Uterus (tissue), 4 donors: ENCODE data around the gene LTBP1. TPM values are rescaled to one million over a fixed set of nuclear protein-coding genes. Genes with fewer than 3 reads are reported as not detected.

Experiments used
- DNase-seq, 2 donors: peaks; one replicate each; pipeline ENCODE4 v3.0.0-alpha.2; 2019 to 2020
- H3K27ac ChIP-seq, 2 donors: fragments of 200-600 bp; sonication (generic); 1 replicate in 1 of 2; 2 replicates in 1 of 2; pipeline ENCODE4 v1.5.1; 2016 to 2018
- H3K27me3 ChIP-seq, 2 donors: fragments of 200-600 bp; sonication (generic); one replicate each; pipeline ENCODE4 v1.5.1; 2018 to 2019; ENCODE audit warnings: control low read depth in 1 of 2
- H3K36me3 ChIP-seq, 2 donors: fragments of 200-600 bp; sonication (generic); one replicate each; pipeline ENCODE4 v1.5.1; 2019; ENCODE audit warnings: control low read depth in 1 of 2
- H3K4me1 ChIP-seq, 2 donors: fragments of 200-600 bp; sonication (generic); one replicate each; pipeline ENCODE4 v1.5.1; 2018 to 2019; ENCODE audit warnings: control low read depth in 1 of 2
- H3K4me3 ChIP-seq, 2 donors: fragments of 200-600 bp; sonication (generic); 1 replicate in 1 of 2; 2 replicates in 1 of 2; pipeline ENCODE4 v1.5.1; 2018 to 2019; ENCODE audit warnings: mild to moderate bottlenecking in 1 of 2
- H3K9me3 ChIP-seq, 2 donors: fragments of 200-600 bp; sonication (generic); one replicate each; pipeline ENCODE4 v1.5.1; 2019; ENCODE audit warnings: control low read depth in 1 of 2
- CTCF ChIP-seq, 4 experiments: fragments of 200-600 bp in 2 of 4; fragments of 450-650 bp in 2 of 4; sonication (generic) in 2 of 4; IDR thresholded peaks; one replicate each; pipeline ENCODE4 v1.5.1; 2016 to 2019; ENCODE audit warnings: antibody characterized with exemption in 4 of 4, mild to moderate bottlenecking in 2 of 4, moderate library complexity in 1 of 4
- POLR2A ChIP-seq, 2 donors: fragments of 450-650 bp; IDR thresholded peaks; one replicate each; pipeline ENCODE4 v1.6.1; 2016; ENCODE audit warnings: antibody characterized with exemption in 2 of 2, mild to moderate bottlenecking in 1 of 2, moderate library complexity in 1 of 2
- intact Hi-C: fragments of 100-400 bp; cut with DNase I; formaldehyde crosslinking; loops from one replicate; pipeline ENCODE4 v1.15.1; 2023; ENCODE audit warnings: low total_unique reads
- total RNA-seq, 4 donors: library from RNA; depleted of rRNA in 3 of 4; stranded (reverse); fragments of >200 nt in 3 of 4; gene quantifications; one replicate each; pipeline versions ENCODE4 v1.1.0 to v1.2.4, GENCODE V29; 2014 to 2023
- donor health status: DM: yes; HTN: yes; CAD: no.

Gene LTBP1
- total RNA-seq, 4 donors from 2014 or later: 72.5 to 322 (median 92.2) TPM

DNA sequence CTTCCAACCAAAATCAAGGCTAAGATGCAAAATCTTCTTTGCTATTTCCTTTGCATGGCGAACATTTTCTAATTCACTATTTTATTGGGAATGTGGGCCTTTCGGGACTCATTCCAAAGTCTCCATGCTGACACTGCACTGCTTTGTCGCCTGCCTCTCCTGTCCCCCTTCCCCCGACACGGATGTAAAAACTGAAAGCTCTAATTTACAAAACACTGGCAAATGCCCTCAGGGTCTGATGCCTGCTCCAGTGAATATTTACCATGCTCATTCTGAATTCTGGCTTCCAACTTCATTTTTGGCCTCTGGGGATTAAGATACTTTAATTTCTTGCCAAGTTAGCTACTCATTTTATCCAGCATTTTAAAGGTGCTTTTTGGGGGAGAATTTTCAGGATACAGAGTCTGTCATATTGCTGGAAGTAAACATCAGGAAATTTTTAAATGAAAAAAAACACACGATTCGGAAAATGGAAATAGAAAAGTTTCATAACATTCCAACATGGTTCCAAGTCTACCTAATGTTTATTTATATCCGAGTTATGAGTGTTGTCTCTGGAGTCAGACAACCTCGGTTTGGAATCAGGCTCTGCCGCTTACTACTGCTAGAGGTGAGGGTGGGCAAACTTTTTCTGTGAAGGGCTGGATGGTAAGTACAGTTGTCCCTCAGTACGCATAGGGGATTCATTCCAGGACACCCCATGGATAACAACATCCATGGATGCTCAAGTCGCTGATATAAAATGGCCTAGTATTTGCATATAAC, 14.6 kb upstream of the LTBP1 start:
- Histone ChIP-seq H3K27ac (no peak overlapping the region), H3K4me1 (no peaks in the 10 kb centered on the region), H3K4me3 (no peak overlapping the region), H3K9me3 (no peaks in the 10 kb centered on the region), H3K27me3 (no peaks in the 10 kb centered on the region), H3K36me3 (no peaks in the 10 kb centered on the region)
- DNase-seq: no peak
- TF ChIP-seq CTCF (IDR thresholded peaks at IDR 0.05) (no peak), POLR2A (IDR thresholded peaks at IDR 0.05) (no peak)
- intact Hi-C loops: no loop called here

GRCh38 chr2:32932825-32933755, 13.7 kb upstream of the LTBP1 start:
- Histone ChIP-seq H3K4me1 (no peaks in the 10 kb centered on the region), H3K9me3 (no peaks in the 10 kb centered on the region), H3K27me3 (no peaks in the 10 kb centered on the region), H3K27ac (no peak overlapping the region), H3K4me3 (no peak overlapping the region), H3K36me3 (no peaks in the 10 kb centered on the region)
- intact Hi-C loops: no loop called here
- DNase-seq: no peak
- no peak for TF ChIP-seq CTCF (IDR thresholded peaks at IDR 0.05)
- no peak for TF ChIP-seq POLR2A (IDR thresholded peaks at IDR 0.05)

DNA sequence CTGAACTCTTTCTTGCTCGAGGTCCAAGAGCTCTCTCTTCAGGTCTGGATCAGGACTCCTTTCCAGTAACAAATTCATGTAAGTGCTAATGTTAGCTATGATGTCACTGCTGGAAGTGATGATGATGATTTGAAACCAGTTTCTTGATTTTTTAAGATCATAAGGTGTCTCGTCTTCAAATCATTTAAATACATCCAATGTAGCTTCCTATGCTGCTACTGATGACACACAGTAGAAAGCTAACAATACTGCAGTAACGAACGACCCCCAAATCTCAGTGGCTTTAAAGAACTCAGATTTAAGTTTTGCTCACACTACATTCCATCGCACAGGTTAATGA, 13.0 kb upstream of the LTBP1 start:
- Histone ChIP-seq H3K27ac (no peak overlapping the region), H3K9me3 (no peaks in the 10 kb centered on the region), H3K4me1 (no peaks in the 10 kb centered on the region), H3K4me3 (no peak overlapping the region), H3K27me3 (no peaks in the 10 kb centered on the region), H3K36me3 (no peaks in the 10 kb centered on the region)
- intact Hi-C loops: no loop called here
- DNase-seq: no peak
- no peak for TF ChIP-seq POLR2A (IDR thresholded peaks at IDR 0.05)
- TF ChIP-seq CTCF (IDR thresholded peaks at IDR 0.05): no peak

GRCh38 chr2:32937602-32938448, 8.9 kb upstream of the LTBP1 start:
- no peaks in the 10 kb centered on the region for H3K36me3 ChIP-seq
- intact Hi-C loops: no loop called here
- H3K4me1 ChIP-seq: no peaks in the 10 kb centered on the region
- H3K27me3 ChIP-seq: no peaks in the 10 kb centered on the region
- H3K4me3 ChIP-seq: no peak overlapping the region
- H3K9me3 ChIP-seq: no peaks in the 10 kb centered on the region
- TF ChIP-seq POLR2A (IDR thresholded peaks at IDR 0.05) (no peak), CTCF (IDR thresholded peaks at IDR 0.05) (no peak)
- no peak overlapping the region for H3K27ac ChIP-seq
- no peak for DNase-seq
